NCI-H526 (cell line): ENCODE data around the gene CHCHD5.

Experiments
- DNase-seq, 2 experiments: peaks; one replicate each; lab custom pipeline; 2025; lab: John Stamatoyannopoulos, UW

CHCHD5 gene

GRCh38 chr2:112623913-112624777 lies 39.7 kb downstream of the CHCHD5 start:
- no peak for DNase-seq

GRCh38 chr2:112625474-112626114 lies 41.2 kb downstream of the CHCHD5 start:
- no peak for DNase-seq

- DNase-seq: peak in 1 of 2 experiments; percentile 48
Measured at GRCh38 chr2:112626604-112627059, 42.2 kb downstream of the CHCHD5 start.

- no peak for DNase-seq
Measured at GRCh38 chr2:112627060-112628040, 42.9 kb downstream of the CHCHD5 start.

- no peak for DNase-seq
Measured at GRCh38 chr2:112629224-112629623, 44.8 kb downstream of the CHCHD5 start.

- no peak for DNase-seq
Measured at GRCh38 chr2:112629823-112630222, 45.4 kb downstream of the CHCHD5 start.

- DNase-seq: no peak
Measured at GRCh38 chr2:112630268-112630667, 45.9 kb downstream of the CHCHD5 start.

GRCh38 chr2:112633708-112634107 lies 49.3 kb downstream of the CHCHD5 start:
- no peak for DNase-seq

GRCh38 chr2:112634153-112634873 lies 49.9 kb downstream of the CHCHD5 start:
- no peak for DNase-seq

GRCh38 chr2:112634874-112635157 lies 50.4 kb downstream of the CHCHD5 start:
- DNase-seq: no peak

GRCh38 chr2:112636605-112637288 lies 52.3 kb downstream of the CHCHD5 start:
- no peak for DNase-seq

- no peak for DNase-seq
Measured at GRCh38 chr2:112637289-112637660, 52.9 kb downstream of the CHCHD5 start.
